Activated T-cell treated with anti-CD3 and anti-CD28 coated beads, Interleukin-2, amount 50 U/mL, for 72 hours (primary cell): Measurements from ENCODE around the gene DCUN1D3. TPM values are rescaled to one million over a fixed set of nuclear protein-coding genes. Genes with fewer than 3 reads are reported as not detected.
"Not testable (repeated sequence)": the region's sequence is repeated elsewhere in the genome, so short reads cannot be mapped to it uniquely, and the experiment has no call there.

ENCODE experiments used
- ATAC-seq, 2 donors: fragments of 150-1000 bp; cut with Tn5 transposase; replicated peaks in 1 of 2; 2 replicates each; pipeline ENCODE4 v1.10.0; 2021; ENCODE audit warnings: moderate library complexity in 2 of 2, mild to moderate bottlenecking in 1 of 2
- DNase-seq, 2 donors: peaks; one replicate each; pipeline ENCODE4 v3.0.0; 2021 to 2022; ENCODE audit warnings: mixed read lengths in 1 of 2
- H3K27ac Mint-ChIP-seq: one replicate; pipeline ENCODE4 v1.8.0; 2022; ENCODE audit warnings: mild to moderate bottlenecking, moderate library complexity, mixed read lengths
- H3K27me3 Mint-ChIP-seq: one replicate; pipeline ENCODE4 v1.8.0; 2022; ENCODE audit warnings: low read depth, mixed read lengths
- H3K36me3 Mint-ChIP-seq, 2 donors: one replicate each; pipeline ENCODE4 v1.8.0; 2022; ENCODE audit warnings: mixed read lengths in 2 of 2, mild to moderate bottlenecking in 1 of 2; ENCODE audit not compliant: insufficient read depth in 2 of 2
- H3K4me1 Mint-ChIP-seq: one replicate; pipeline ENCODE4 v1.8.0; 2022; ENCODE audit warnings: low read depth, mixed read lengths
- H3K4me3 Mint-ChIP-seq, 2 donors: one replicate each; pipeline ENCODE4 v1.8.0; 2022; ENCODE audit warnings: mild to moderate bottlenecking in 2 of 2, mixed read lengths in 2 of 2, moderate library complexity in 2 of 2
- H3K9me3 Mint-ChIP-seq, 2 donors: one replicate each; pipeline ENCODE4 v1.8.0; 2022; ENCODE audit warnings: mixed read lengths in 2 of 2
- total RNA-seq, 2 donors: library from RNA; stranded (reverse); gene quantifications; one replicate each; pipeline ENCODE4 v1.2.3, GENCODE V29; 2022

The DCUN1D3 gene
- total RNA-seq, 2 donors from 2014 or later = 5.7 to 9.9 TPM

DNA sequence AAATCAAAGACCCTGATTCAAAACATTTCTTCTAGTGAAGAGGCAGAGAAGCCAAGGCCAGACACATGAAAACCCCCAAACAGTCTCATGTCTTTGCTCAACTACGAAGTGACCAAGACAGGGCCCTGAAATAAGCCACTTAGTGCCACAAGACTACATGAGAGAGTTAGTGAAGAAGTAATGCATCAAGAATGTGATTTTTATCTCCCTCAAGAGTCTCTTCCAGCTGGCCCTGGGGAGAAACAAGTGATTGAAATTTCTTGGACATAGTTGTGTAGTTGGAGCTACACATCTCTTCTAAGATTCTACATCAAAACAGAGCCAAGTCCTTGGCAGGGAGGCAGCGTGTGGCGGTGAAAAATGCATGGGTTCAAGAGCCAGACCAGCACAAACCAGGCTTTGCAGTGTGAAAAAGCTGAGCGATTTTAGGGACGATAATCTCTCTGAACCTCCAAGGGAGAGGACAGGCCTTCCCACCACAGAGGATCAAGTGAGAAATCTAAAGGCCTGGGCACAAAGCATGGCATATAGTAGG lies 31.0 kb upstream of the DCUN1D3 start:
- Mint-ChIP-seq H3K4me1 (no peaks in the 10 kb centered on the region), H3K27me3 (peaks cover 11% of the 10 kb centered on the region), H3K27ac (no peak overlapping the region), H3K4me3 (no peak overlapping the region), H3K36me3 (no peaks in the 10 kb centered on the region), H3K9me3 (no peaks in the 10 kb centered on the region)
- ATAC-seq (no peak), DNase-seq (no peak)

DNA sequence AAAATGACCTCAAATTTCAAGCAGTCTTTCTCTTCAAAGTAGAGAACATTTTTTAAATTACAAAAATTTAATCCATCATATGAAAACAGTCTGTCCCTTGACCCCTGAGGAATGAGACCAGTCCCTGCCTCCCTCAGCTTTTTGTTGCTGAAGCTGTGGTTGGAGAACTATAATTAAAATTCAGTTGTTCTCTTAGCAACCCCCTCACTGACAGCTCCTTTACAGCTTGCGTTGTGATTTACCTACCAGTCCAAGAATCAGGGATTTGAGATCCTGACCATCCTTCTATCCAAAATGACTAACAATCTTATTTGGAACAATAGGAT lies 30.2 kb upstream of the DCUN1D3 start:
- Mint-ChIP-seq H3K27me3 (peaks cover 6% of the 10 kb centered on the region), H3K36me3 (no peaks in the 10 kb centered on the region), H3K9me3 (no peaks in the 10 kb centered on the region), H3K4me3 (no peak overlapping the region), H3K4me1 (no peaks in the 10 kb centered on the region), H3K27ac (no peak overlapping the region)
- ATAC-seq (no peak), DNase-seq (no peak)

DNA sequence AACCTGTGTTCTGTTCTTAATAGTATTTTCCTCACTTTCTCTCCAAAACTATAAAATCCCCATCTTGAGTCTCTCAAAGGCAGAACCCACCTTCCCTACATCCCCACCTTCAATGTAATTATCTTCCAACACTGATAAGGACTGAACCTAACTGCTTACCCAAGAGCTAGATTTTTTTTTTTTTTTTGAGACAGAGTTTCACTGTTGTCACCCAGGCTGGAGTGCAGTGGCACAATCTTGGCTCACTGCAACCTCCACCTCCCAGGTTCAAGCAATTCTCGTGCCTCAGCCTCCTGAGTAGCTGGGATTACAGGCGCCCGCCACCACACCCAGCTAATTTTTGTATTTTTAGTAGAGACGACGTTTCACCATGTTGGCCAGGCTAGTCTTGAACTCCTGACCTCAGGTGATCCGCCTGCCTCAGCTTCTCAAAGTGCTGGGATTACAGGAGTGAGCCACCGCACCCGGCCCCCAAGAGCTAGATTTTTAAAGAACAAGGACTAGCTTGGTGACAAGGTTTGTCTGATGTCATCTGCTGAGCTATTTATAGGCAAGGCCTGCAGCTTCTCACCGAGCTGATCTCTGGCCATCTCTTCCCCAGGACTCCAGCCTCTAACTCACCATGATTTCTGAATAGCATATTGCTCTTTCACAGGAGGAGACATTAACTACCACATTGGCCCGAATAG lies 29.7 kb upstream of the DCUN1D3 start:
- ATAC-seq, DNase-seq, H3K4me1 Mint-ChIP-seq, H3K27ac Mint-ChIP-seq, H3K4me3 Mint-ChIP-seq, H3K9me3 Mint-ChIP-seq, H3K36me3 Mint-ChIP-seq, H3K27me3 Mint-ChIP-seq: not testable (repeated sequence)

DNA sequence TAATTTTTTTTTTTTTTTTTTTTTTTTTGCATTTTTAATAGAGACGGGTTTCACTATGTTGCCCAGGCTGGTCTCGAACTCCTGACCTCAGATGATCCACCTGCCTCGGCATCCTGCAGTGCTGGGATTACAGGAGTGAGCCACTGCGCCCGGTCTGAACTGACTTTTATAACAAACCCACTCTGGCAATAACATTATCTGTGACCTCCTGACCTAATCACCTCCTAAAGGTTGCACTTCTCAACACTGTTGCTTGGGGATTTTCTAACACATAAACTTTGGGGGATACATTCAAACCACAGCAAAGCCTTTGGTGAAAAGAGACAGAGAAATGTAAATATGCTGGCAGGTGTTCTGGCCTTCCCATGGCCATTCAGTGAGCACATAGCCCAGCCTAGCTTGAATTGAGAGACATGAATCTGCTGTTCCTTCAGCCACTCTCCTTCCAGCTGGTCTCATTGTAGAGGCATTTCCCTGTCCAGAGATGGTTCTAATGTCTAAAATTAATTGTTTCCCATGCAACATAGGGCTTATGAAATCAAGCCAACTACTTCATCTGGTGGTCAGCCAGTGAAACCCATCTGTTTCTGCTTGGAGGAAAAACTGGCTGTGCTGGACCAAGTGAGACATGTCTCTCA lies 28.7 kb upstream of the DCUN1D3 start:
- Mint-ChIP-seq H3K4me3 (no peak overlapping the region), H3K27me3 (no peaks in the 10 kb centered on the region), H3K4me1 (no peaks in the 10 kb centered on the region), H3K27ac (no peak overlapping the region), H3K36me3 (peaks cover 0 to 1% of the 10 kb centered on the region in 2 donors), H3K9me3 (no peaks in the 10 kb centered on the region)
- no peak for ATAC-seq
- no peak for DNase-seq

DNA sequence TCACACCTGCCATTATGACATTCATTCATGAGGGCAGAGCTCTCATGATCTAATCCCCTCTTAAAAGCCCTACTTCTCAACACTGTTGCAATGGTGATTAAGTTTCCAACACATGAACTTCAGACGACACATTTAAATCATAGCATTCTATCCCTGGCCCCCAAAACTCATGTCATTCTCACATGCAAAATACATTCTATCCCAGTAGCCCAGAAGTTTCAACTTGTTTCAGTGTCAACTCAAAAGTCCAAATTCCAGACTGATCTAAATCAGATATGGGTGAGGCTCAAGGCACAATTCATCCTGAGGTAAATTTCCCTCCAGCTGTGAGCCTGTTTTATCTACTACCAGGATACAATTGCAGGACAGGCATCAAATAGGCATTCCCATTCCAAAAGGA lies 25.6 kb upstream of the DCUN1D3 start:
- no peaks in the 10 kb centered on the region for H3K4me1 Mint-ChIP-seq
- DNase-seq (no peak), ATAC-seq (no peak)
- H3K27me3 Mint-ChIP-seq = no peaks in the 10 kb centered on the region
- H3K9me3 Mint-ChIP-seq = no peaks in the 10 kb centered on the region
- H3K36me3 Mint-ChIP-seq = peaks cover 1 to 3% of the 10 kb centered on the region in 2 donors
- no peak overlapping the region for H3K27ac Mint-ChIP-seq
- H3K4me3 Mint-ChIP-seq = no peak overlapping the region

DNA sequence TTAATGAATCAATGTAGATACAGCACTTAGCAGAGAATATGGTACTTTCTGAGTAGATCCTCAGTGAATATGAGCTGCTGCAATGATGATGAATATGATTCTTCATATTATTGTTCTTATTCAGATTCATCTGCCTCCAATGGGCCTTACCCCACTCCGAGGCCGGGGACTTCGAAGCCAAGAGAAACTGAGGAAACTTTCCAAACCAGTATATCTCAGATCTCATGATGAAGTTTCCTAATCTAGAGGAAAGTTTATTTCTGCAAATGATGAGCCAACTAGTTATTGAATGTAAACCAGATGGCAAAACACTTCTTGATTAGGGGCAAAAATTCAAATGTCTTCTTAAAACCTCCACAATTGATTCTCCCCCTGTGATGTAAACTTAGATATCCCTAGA lies 23.7 kb upstream of the DCUN1D3 start:
- Mint-ChIP-seq H3K27me3 (no peaks in the 10 kb centered on the region), H3K36me3 (peaks cover 1 to 3% of the 10 kb centered on the region in 2 donors)

DNA sequence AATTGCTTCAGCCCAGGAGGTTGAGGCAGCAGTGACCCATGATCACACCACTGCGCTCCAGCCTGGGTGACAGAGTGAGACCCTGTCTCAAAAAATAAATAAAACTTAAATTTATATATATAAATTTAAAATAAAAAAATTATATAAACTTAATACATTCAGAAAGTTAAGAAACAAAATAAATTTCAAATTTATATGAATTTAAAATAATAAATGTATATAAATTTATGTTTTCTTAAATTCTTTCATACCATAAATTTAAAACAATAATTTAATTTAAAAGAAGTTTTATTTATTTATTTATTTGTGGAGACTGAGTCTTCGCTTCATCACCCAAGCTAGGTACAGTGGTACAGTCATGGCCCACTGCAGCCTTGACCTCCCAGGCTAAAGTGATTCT lies 20.6 kb upstream of the DCUN1D3 start:
- H3K27ac Mint-ChIP-seq = no peak overlapping the region
- no peak overlapping the region for H3K4me3 Mint-ChIP-seq

More for the DNA sequence above, 23.7 kb upstream of the DCUN1D3 start:
- Mint-ChIP-seq H3K4me1 (peaks cover 4% of the 10 kb centered on the region), H3K9me3 (no peaks in the 10 kb centered on the region), H3K4me3 (no peak overlapping the region), H3K27ac (peak overlapping the region; percentile 33)
- ATAC-seq (no peak), DNase-seq (no peak)

DNA sequence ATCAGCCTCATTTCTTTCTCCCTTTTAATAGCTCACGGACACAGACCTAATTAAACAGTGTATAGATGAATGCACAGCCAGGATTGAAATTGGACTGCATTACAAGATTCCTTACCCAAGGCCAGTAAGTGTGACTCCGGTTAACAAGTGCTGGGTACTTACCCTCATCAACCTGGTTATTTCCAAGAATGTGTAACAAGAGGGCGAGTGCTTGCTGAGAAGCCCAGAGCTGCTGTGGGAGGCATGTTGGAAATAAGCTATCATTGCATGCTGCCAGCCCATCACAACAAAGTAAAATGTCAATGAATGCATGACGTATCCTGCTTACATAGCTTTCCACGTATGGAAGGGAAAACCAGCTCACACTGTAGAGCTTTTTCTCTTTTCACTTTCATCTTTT lies 19.9 kb upstream of the DCUN1D3 start:
- Mint-ChIP-seq H3K4me1 (peaks cover 12% of the 10 kb centered on the region), H3K27ac (no peak overlapping the region), H3K4me3 (no peak overlapping the region), H3K36me3 (peaks cover 3 to 4% of the 10 kb centered on the region in 2 donors), H3K27me3 (no peaks in the 10 kb centered on the region), H3K9me3 (no peaks in the 10 kb centered on the region)
- no peak for DNase-seq
- ATAC-seq = peak in 1 of 2 donors; percentile 42

More for the DNA sequence above, 20.6 kb upstream of the DCUN1D3 start:
- ATAC-seq (no peak), DNase-seq (no peak)
- Mint-ChIP-seq H3K9me3 (no peaks in the 10 kb centered on the region), H3K36me3 (peaks cover 3 to 4% of the 10 kb centered on the region in 2 donors), H3K27me3 (no peaks in the 10 kb centered on the region), H3K4me1 (peaks cover 12% of the 10 kb centered on the region)

DNA sequence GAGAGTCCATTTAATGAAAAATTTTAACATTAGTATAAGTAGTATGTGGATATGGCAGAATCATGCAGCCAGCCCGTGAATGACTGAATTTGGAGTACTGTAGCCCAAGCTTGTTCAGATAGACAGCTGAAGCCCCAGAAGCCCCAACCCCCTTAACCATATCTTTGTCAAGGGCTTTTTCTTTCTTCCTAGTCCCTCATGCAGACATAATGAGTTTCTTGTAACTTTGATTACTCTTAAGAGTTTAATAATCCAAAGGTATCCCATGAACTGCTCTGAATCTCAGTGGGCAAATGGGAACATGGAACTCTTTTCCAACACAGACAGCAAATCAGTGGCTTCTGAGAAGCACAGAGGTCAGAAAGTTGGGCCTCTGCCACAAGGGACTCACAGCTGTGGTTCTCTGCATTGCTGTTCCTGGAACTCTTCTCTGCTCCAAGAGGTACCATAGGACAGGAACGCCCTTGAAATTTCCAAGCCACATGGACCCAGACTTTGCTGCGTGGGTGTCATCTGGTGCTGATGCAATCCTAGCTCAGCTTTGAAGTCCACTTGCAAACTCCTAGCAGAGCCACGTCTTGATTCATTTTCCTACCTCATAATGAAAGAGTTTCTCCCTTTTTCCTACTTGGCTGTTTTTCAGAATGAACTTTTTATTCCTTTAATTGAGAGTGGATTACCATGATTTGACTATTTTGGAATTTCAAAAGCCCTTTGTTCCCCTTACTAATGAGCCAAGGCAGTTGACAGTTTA lies 18.5 kb upstream of the DCUN1D3 start:
- DNase-seq = no peak
- ATAC-seq = peak in 1 of 2 donors; percentile 35
- H3K4me3 Mint-ChIP-seq = peak overlapping the region in 1 of 2 donors; percentile 4
- H3K27me3 Mint-ChIP-seq = no peaks in the 10 kb centered on the region
- H3K36me3 Mint-ChIP-seq = peaks cover 3% of the 10 kb centered on the region in 2 donors
- peak overlapping the region; percentile 92 for H3K27ac Mint-ChIP-seq
- H3K9me3 Mint-ChIP-seq = no peaks in the 10 kb centered on the region
- peaks cover 12% of the 10 kb centered on the region for H3K4me1 Mint-ChIP-seq

DNA sequence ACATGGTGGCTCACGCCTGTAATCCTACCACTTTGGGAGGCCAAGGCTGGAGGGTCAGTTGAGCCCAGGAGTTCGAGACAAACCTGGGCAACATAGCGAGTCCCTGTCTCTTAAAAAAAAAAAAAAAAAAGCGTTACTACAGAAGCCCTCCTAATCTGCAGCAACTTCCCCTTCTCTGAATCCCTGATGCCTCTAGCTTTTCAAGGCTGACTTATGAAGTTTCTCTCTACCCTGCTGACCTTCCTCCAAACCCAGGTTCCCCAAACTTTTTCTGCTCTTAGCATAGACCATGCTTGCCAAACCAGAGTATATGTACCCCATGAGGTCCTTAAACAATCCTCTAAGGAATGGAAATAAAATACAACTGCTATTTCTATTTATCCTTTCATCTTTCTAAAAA lies 16.8 kb upstream of the DCUN1D3 start:
- Mint-ChIP-seq H3K4me1 (peaks cover 14% of the 10 kb centered on the region), H3K9me3 (no peaks in the 10 kb centered on the region), H3K27ac (no peak overlapping the region), H3K36me3 (peaks cover 0 to 3% of the 10 kb centered on the region in 2 donors), H3K4me3 (no peak overlapping the region), H3K27me3 (no peaks in the 10 kb centered on the region)
- ATAC-seq (no peak), DNase-seq (no peak)

DNA sequence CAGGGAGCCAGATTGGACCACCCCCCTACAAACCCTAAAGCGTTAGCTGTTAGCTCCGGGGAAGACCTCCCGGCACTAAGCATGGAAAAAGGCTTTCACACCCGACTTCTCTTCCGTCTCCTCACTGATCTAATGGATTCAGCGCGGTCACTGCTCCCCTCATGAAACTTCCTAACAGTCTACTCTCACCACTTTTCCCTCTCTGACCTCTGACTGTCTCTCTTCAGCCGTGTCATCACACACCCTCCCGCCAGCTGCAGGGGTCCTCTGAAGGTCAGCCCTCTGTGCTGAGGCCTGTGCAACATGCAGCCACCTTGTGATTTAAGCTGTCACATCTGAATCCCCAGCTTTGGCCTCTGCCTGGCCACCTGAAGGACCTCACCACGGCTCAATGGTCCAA lies 16.1 kb upstream of the DCUN1D3 start:
- no peak overlapping the region for H3K27ac Mint-ChIP-seq
- ATAC-seq = no peak

DNA sequence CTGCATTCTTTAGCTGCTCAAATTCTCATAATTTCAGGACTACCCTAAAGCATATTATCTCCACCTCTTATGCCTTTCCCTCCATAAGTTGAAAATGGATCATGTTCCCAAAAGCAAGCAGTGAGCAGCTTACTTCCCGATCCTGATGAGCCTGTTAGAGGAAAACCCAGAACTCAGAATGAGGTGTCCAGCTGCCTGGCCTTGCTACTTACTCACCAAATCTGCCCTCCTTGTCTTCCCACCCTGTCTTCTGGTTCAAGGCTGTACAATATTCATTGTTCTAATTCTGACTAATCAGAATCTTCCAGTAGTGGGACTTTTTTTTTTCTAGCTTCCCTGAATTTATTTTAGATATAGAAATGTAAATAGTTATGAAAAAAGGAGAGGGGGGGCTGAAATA lies 11.2 kb upstream of the DCUN1D3 start:
- peak overlapping the region; percentile 53 to 60 for H3K4me3 Mint-ChIP-seq

More for the DNA sequence above, 16.1 kb upstream of the DCUN1D3 start:
- no peaks in the 10 kb centered on the region for H3K27me3 Mint-ChIP-seq
- DNase-seq = no peak
- no peaks in the 10 kb centered on the region for H3K9me3 Mint-ChIP-seq
- no peak overlapping the region for H3K4me3 Mint-ChIP-seq
- H3K4me1 Mint-ChIP-seq = peaks cover 20% of the 10 kb centered on the region
- peaks cover 0 to 3% of the 10 kb centered on the region in 2 donors for H3K36me3 Mint-ChIP-seq

DNA sequence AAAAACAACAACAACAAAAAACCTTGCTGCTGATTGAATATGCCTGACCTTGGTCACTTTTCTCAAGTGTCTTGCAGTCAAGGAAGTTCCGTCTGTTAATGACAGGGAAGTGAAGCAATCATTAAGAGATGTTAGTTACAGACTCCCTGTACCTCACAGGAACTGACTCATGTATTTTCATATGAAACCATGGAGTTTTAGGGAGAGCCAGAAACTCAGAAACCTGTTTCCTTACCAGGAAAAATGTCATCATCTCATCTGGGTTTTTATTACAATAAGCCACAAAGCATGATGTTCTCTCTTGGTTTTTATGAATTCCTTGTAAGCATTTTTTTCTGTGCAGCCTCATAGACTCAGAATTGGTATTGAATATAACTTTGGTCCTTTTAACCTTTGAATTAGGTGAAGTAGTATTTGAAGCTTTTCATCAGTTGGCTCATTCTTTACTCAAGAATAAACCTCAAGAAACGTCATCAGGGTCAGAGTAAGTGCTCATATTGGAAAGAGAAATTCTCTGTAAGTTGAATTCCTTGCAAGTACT lies 10.7 kb upstream of the DCUN1D3 start:
- peaks cover 0 to 3% of the 10 kb centered on the region in 2 donors for H3K36me3 Mint-ChIP-seq
- peak overlapping the region; percentile 52 for H3K27ac Mint-ChIP-seq
- ATAC-seq (peak; percentile 79 to 87), DNase-seq (no peak)
- H3K9me3 Mint-ChIP-seq = no peaks in the 10 kb centered on the region
- peak overlapping the region; percentile 53 to 60 for H3K4me3 Mint-ChIP-seq
- no peaks in the 10 kb centered on the region for H3K27me3 Mint-ChIP-seq
- H3K4me1 Mint-ChIP-seq = peaks cover 44% of the 10 kb centered on the region

More for the DNA sequence above, 11.2 kb upstream of the DCUN1D3 start:
- H3K27me3 Mint-ChIP-seq = no peaks in the 10 kb centered on the region
- ATAC-seq (peak; percentile 49 to 58), DNase-seq (no peak)
- peak overlapping the region; percentile 52 for H3K27ac Mint-ChIP-seq
- H3K36me3 Mint-ChIP-seq = peaks cover 1 to 3% of the 10 kb centered on the region in 2 donors
- H3K9me3 Mint-ChIP-seq = no peaks in the 10 kb centered on the region
- H3K4me1 Mint-ChIP-seq = peaks cover 40% of the 10 kb centered on the region
